ENCODE results near the gene C10orf90.

DNA sequence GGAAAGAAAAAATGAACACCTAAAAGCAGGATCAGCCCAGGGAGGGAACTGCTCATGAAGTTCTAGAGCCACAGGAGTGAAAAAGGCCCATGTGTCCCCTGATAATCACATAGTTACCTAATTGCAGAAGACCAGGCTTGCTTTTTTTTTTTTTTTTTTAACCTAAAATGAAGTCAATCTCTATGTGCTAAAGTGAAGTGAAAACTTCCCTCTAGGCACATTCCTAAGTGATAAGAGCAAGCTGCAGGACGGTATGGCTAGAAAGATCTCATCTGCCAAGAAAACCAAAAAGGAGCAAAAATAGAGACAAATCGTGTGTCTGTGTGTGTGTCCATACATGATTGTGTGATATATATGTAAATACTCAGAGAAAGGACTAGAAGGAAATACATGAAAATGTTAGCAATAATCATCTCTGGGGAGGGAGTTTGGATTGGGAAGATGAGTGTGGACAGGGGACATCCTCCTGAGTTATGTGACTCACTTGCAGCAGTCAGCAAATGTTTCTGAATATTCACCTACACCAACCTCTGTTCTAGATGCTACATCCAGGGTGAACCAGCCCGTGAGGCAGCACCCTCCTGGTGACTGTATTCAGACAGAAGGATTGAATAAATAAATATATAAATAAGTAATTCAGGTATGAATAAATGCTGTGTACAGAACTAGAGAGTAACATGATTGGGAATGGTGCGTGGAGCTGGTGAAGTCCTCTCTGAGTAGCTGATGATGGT is 76.4 kb downstream of the C10orf90 start:
- no peak for TF ChIP-seq CTCF (IDR thresholded peaks at IDR 0.05)
- no peak for TF ChIP-seq POLR2AphosphoS5 (IDR thresholded peaks at IDR 0.05; ENCODE audit: low read depth, low read length)
- TF ChIP-seq SIN3A (IDR thresholded peaks at IDR 0.05; ENCODE audit: borderline replicate concordance, insufficient read depth, low read depth, low read length): no peak
